ENCODE measurements around the gene NRP2. TPM values are rescaled to one million over a fixed set of nuclear protein-coding genes. Genes with fewer than 3 reads are reported as not detected.

NRP2 gene
- total RNA-seq, 2 experiments from 2014 or later, result 0.35 to 2.6 TPM

DNA sequence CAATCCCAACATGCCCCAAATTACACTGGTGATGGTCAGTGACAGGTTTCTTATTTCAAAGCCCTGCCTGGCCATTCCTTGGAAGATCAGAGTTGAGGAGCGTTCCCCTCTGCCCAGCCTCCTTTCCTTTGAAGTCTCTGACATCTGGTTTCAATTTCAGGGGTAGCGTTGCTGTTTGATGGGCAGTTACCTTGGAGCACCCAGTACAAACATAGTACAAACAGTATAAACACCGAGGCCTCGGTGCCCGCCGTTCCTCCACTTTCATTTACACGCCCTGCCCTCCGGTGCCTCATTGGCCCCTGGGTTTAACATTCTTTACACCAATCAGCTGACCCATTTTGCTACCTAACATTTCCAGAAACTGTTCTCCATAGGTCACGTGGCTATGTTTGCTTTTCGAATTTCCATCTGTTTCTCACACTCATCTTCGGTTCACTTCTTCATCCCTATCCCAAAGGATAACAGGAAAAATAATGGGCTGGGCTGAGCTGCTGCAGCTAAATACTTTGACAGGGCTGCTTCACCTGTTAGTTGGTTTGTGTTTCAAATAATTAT lies 65.6 kb downstream of the NRP2 start:
- TF ChIP-seq EZH2phosphoT487 (IDR thresholded peaks at IDR 0.05; ENCODE audit: borderline replicate concordance, low read depth, low read length), result no peak
- TF ChIP-seq, protein P1, sequence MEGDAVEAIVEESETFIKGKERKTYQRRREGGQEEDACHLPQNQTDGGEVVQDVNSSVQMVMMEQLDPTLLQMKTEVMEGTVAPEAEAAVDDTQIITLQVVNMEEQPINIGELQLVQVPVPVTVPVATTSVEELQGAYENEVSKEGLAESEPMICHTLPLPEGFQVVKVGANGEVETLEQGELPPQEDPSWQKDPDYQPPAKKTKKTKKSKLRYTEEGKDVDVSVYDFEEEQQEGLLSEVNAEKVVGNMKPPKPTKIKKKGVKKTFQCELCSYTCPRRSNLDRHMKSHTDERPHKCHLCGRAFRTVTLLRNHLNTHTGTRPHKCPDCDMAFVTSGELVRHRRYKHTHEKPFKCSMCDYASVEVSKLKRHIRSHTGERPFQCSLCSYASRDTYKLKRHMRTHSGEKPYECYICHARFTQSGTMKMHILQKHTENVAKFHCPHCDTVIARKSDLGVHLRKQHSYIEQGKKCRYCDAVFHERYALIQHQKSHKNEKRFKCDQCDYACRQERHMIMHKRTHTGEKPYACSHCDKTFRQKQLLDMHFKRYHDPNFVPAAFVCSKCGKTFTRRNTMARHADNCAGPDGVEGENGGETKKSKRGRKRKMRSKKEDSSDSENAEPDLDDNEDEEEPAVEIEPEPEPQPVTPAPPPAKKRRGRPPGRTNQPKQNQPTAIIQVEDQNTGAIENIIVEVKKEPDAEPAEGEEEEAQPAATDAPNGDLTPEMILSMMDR (conservative IDR thresholded peaks at IDR 0.05; ENCODE audit: low read length), result no peak
- intact Hi-C loops (cut with micrococcal nuclease; ENCODE audit: unreplicated experiment), result no loop called here
- H2AFZ ChIP-seq (ENCODE audit: low read length), result no peak overlapping the region
- H3K9me3 ChIP-seq (ENCODE audit: low read length), result no peaks in the 10 kb centered on the region
- H3K27ac ChIP-seq (ENCODE audit: low read depth, low read length, poor library complexity, severe bottlenecking), result no peak overlapping the region
- no peak overlapping the region for H3K4me3 ChIP-seq (ENCODE audit: low read depth, low read length, poor library complexity, severe bottlenecking)
- no peak for DNase-seq (ENCODE audit: low spot score)
- ChIA-PET CTCF (ENCODE audit: unreplicated experiment) (no interaction called here), POLR2A (no interaction called here)
- H3K79me2 ChIP-seq (ENCODE audit: insufficient read depth, low read depth, low read length), result no peaks in the 10 kb centered on the region
- no peaks in the 10 kb centered on the region for H3K4me1 ChIP-seq (ENCODE audit: insufficient read depth, low read length, poor library complexity, severe bottlenecking)
- H4K20me1 ChIP-seq (ENCODE audit: insufficient read depth, low read length), result no peaks in the 10 kb centered on the region
- BruUV-seq (replicated peaks), result no TSS peak
- no peaks in the 10 kb centered on the region for H3K9me2 ChIP-seq (ENCODE audit: insufficient read depth, low read length)
- no peaks in the 10 kb centered on the region for H3K36me3 ChIP-seq (ENCODE audit: insufficient read depth, low read length)
- H3K4me2 ChIP-seq (ENCODE audit: low read length), result no peak overlapping the region

DNA sequence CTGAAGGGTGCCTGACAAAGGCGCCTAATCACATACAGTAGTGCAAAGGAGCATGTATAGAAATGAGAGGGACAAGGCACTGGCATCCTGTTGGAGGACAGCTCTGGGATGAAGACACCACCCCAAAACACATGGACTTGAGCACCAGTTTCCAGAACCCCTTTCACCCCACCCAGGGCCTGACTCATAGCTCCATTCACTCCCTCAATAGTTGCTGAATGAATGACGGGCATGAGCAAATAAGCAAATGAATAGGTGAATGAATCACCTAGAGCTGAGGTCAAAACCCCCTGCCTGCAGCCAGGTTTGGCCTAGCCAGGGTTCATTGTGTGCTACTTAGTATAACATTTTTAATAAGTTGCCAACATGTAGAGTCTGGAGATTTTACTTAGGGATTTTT lies 66.3 kb downstream of the NRP2 start:
- H3K36me3 ChIP-seq (ENCODE audit: insufficient read depth, low read length), result no peaks in the 10 kb centered on the region
- DNase-seq (ENCODE audit: low spot score), result no peak
- H4K20me1 ChIP-seq (ENCODE audit: insufficient read depth, low read length), result no peaks in the 10 kb centered on the region
- no peak for TF ChIP-seq EZH2phosphoT487 (IDR thresholded peaks at IDR 0.05; ENCODE audit: borderline replicate concordance, low read depth, low read length)
- TF ChIP-seq, protein P1 (conservative IDR thresholded peaks at IDR 0.05; ENCODE audit: low read length), result no peak
- no peaks in the 10 kb centered on the region for H3K4me1 ChIP-seq (ENCODE audit: insufficient read depth, low read length, poor library complexity, severe bottlenecking)
- H3K79me2 ChIP-seq (ENCODE audit: insufficient read depth, low read depth, low read length), result no peaks in the 10 kb centered on the region
- no TSS peak for BruUV-seq (replicated peaks)
- H3K4me2 ChIP-seq (ENCODE audit: low read length), result no peak overlapping the region
- ChIA-PET POLR2A (no interaction called here), CTCF (ENCODE audit: unreplicated experiment) (no interaction called here)
- H3K27ac ChIP-seq (ENCODE audit: low read depth, low read length, poor library complexity, severe bottlenecking), result no peak overlapping the region
- no peaks in the 10 kb centered on the region for H3K9me3 ChIP-seq (ENCODE audit: low read length)
- H3K9me2 ChIP-seq (ENCODE audit: insufficient read depth, low read length), result no peaks in the 10 kb centered on the region
- H3K4me3 ChIP-seq (ENCODE audit: low read depth, low read length, poor library complexity, severe bottlenecking), result no peak overlapping the region
- no peak overlapping the region for H2AFZ ChIP-seq (ENCODE audit: low read length)
- intact Hi-C loops (cut with micrococcal nuclease; ENCODE audit: unreplicated experiment), result no loop called here

DNA sequence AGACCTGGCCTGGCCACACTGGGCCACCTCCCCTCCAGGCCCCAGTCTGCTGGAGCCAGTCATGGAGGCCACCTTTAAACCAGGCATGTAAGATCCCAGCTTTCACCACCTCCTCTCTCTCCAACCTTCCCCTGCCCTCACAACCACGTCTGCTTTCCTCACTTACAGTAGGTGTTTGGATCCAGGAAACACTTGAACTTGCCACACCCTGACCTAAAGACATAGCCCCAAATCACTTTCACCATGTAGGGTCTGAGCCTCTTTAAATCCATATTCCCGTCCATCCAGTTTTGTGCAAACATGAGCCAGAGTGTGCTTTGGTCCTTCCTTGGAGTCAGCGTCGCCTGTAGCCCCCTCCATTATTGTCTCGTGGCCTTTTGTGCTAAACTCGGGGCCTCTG lies 66.8 kb downstream of the NRP2 start:
- no peaks in the 10 kb centered on the region for H3K79me2 ChIP-seq (ENCODE audit: insufficient read depth, low read depth, low read length)
- H3K9me3 ChIP-seq (ENCODE audit: low read length), result no peaks in the 10 kb centered on the region
- H2AFZ ChIP-seq (ENCODE audit: low read length), result no peak overlapping the region
- H3K4me3 ChIP-seq (ENCODE audit: low read depth, low read length, poor library complexity, severe bottlenecking), result no peak overlapping the region
- no peaks in the 10 kb centered on the region for H3K36me3 ChIP-seq (ENCODE audit: insufficient read depth, low read length)
- no TSS peak for BruUV-seq (replicated peaks)
- H3K9me2 ChIP-seq (ENCODE audit: insufficient read depth, low read length), result no peaks in the 10 kb centered on the region
- no peaks in the 10 kb centered on the region for H3K4me1 ChIP-seq (ENCODE audit: insufficient read depth, low read length, poor library complexity, severe bottlenecking)
- no peak for DNase-seq (ENCODE audit: low spot score)
- TF ChIP-seq, protein P1 (conservative IDR thresholded peaks at IDR 0.05; ENCODE audit: low read length), result no peak
- TF ChIP-seq EZH2phosphoT487 (IDR thresholded peaks at IDR 0.05; ENCODE audit: borderline replicate concordance, low read depth, low read length), result no peak
- H4K20me1 ChIP-seq (ENCODE audit: insufficient read depth, low read length), result no peaks in the 10 kb centered on the region
- intact Hi-C loops (cut with micrococcal nuclease; ENCODE audit: unreplicated experiment), result no loop called here
- POLR2A ChIA-PET, result no interaction called here
- H3K27ac ChIP-seq (ENCODE audit: low read depth, low read length, poor library complexity, severe bottlenecking), result no peak overlapping the region
- no peak overlapping the region for H3K4me2 ChIP-seq (ENCODE audit: low read length)
- CTCF ChIA-PET (ENCODE audit: unreplicated experiment), result no interaction called here
